Left ventricle myocardium inferior (tissue), 1 donor: ENCODE measurements around the gene GCLC. TPM values are rescaled to one million over a fixed set of nuclear protein-coding genes. Genes with fewer than 3 reads are reported as not detected.
A peak's percentile ranks its signal among the peaks of the same experiment; 100 is the strongest.

Source experiments
- DNase-seq: peaks from one replicate; pipeline ENCODE4 v3.0.0-alpha.2; 2020
- H3K27ac ChIP-seq: fragments of 200-600 bp; replicated peaks from 2 replicates; pipeline ENCODE4 v1.8.0; 2021
- H3K27me3 ChIP-seq: fragments of 200-600 bp; 2 replicates; pipeline ENCODE4 v1.8.0; 2021; ENCODE audit warnings: low read depth
- H3K36me3 ChIP-seq: fragments of 200-600 bp; 2 replicates; pipeline ENCODE4 v1.8.0; 2021
- H3K4me1 ChIP-seq: fragments of 200-600 bp; 2 replicates; pipeline ENCODE4 v1.8.0; 2021
- H3K4me3 ChIP-seq: fragments of 200-600 bp; 2 replicates; pipeline ENCODE4 v1.8.0; 2021; ENCODE audit warnings: mild to moderate bottlenecking, moderate library complexity
- H3K9me3 ChIP-seq: fragments of 200-600 bp; replicated peaks from 2 replicates; pipeline ENCODE4 v1.8.0; 2021
- CTCF ChIP-seq: fragments of 200-600 bp; IDR thresholded peaks from 2 replicates; pipeline ENCODE4 v1.8.0; 2021; ENCODE audit warnings: antibody characterized with exemption, mild to moderate bottlenecking, borderline replicate concordance
- intact Hi-C: fragments of 100-400 bp; cut with micrococcal nuclease; formaldehyde crosslinking; loops from one replicate; pipeline ENCODE4 v1.11.0; 2022
- total RNA-seq: library from RNA; stranded (reverse); fragmentation: NEBNext Ultra II Directional; extraction: Animal tissue kit (Norgen Biotek cat#: 25700); gene quantifications from one replicate; pipeline ENCODE4 v1.2.1, GENCODE V29; 2021
- donor health status: DM: no; HTN: yes; CAD: no; lungs with severe emphysema.

GCLC gene
- total RNA-seq, 1 donor from 2014 or later: 30.3 TPM

- no peaks in the 10 kb centered on the region for H3K27me3 ChIP-seq
- peak overlapping the region; percentile 87 for H3K4me3 ChIP-seq
- no peaks in the 10 kb centered on the region for H3K9me3 ChIP-seq
- intact Hi-C loops: no loop called here
- no peak for DNase-seq
- peaks cover 70% of the 10 kb centered on the region for H3K4me1 ChIP-seq
- no peak for TF ChIP-seq CTCF
- peak overlapping the region; percentile 99 for H3K27ac ChIP-seq
- H3K36me3 ChIP-seq: no peaks in the 10 kb centered on the region
These were observed 758 bp downstream of the GCLC start for GRCh38 chr6:53544217-53544469.

- H3K27ac ChIP-seq: peak overlapping the region; percentile 99
These were observed 1.3 kb downstream of the GCLC start for GRCh38 chr6:53543359-53544216.

GRCh38 chr6:53541900-53542299 is 3.0 kb downstream of the GCLC start:
- Histone ChIP-seq H3K4me1 (peaks cover 56% of the 10 kb centered on the region), H3K27ac (no peak overlapping the region), H3K4me3 (no peak overlapping the region), H3K27me3 (no peaks in the 10 kb centered on the region), H3K9me3 (no peaks in the 10 kb centered on the region), H3K36me3 (no peaks in the 10 kb centered on the region)
- no peak for DNase-seq
- intact Hi-C loops: no loop called here
- TF ChIP-seq CTCF: no peak

More at GRCh38 chr6:53543359-53544216, 1.3 kb downstream of the GCLC start:
- H3K9me3 ChIP-seq: no peaks in the 10 kb centered on the region
- TF ChIP-seq CTCF: no peak
- peak overlapping the region; percentile 87 for H3K4me3 ChIP-seq
- peaks cover 71% of the 10 kb centered on the region for H3K4me1 ChIP-seq
- no peaks in the 10 kb centered on the region for H3K27me3 ChIP-seq
- intact Hi-C loops: no loop called here
- DNase-seq: no peak
- no peaks in the 10 kb centered on the region for H3K36me3 ChIP-seq

GRCh38 chr6:53540129-53540692 is 4.7 kb downstream of the GCLC start:
- DNase-seq: no peak
- Histone ChIP-seq H3K4me1 (peaks cover 47% of the 10 kb centered on the region), H3K9me3 (no peaks in the 10 kb centered on the region), H3K27ac (no peak overlapping the region), H3K36me3 (no peaks in the 10 kb centered on the region), H3K27me3 (no peaks in the 10 kb centered on the region), H3K4me3 (no peak overlapping the region)
- TF ChIP-seq CTCF: no peak
- intact Hi-C loops: no loop called here

- H3K36me3 ChIP-seq: no peaks in the 10 kb centered on the region
- H3K4me3 ChIP-seq: no peak overlapping the region
- peaks cover 42% of the 10 kb centered on the region for H3K4me1 ChIP-seq
- no peak for TF ChIP-seq CTCF
- no peak for DNase-seq
- intact Hi-C loops: no loop called here
- H3K27ac ChIP-seq: no peak overlapping the region
- H3K9me3 ChIP-seq: no peaks in the 10 kb centered on the region
- no peaks in the 10 kb centered on the region for H3K27me3 ChIP-seq
These were observed 5.3 kb downstream of the GCLC start for GRCh38 chr6:53539561-53539960.
